Hair follicular keratinocyte (primary cell): Measurements from ENCODE around the gene PCSK9. TPM values are rescaled to one million over a fixed set of nuclear protein-coding genes. Genes with fewer than 3 reads are reported as not detected.

Source experiments
- total RNA-seq: library from RNA; depleted of rRNA; stranded (reverse); fragments of >200 nt; gene quantifications from 2 replicates; pipeline ENCODE4 v1.2.3, GENCODE V29; 2015

PCSK9 gene
- 265 and 294 TPM in 2 replicates for total RNA-seq

GRCh38 chr1:55039342-55040082 is at the start of gene PCSK9:
PCSK9 (plus strand) TSS chr1:55039548; CDS start chr1:55039838, 290 bp downstream.

DNA sequence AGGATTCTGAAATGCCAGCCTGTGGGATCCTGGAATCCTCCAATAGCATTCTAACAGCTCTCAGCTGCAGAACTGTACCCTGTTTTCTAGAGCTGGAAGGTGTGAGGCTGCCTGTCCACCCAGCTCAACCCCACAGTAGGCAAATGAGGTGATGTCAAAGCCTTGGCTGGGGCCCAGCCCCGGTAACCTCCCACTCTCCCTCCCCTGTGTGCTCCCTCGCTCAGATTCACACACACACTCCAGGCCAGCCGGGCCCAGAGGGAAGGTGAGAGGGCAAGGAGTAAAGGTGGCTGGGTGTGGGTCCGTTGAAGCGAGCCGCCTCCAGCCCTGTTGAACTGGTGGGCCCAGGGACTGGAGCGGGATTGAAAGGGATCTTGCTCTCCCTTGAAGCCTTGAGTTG is 40.7 kb upstream of the PCSK9 start, which contains the start of gene BSND:
BSND (plus strand) TSS at position 257 of the 400 bp plus-strand sequence. CDS start 254 bp downstream, outside the sequence.

Other genes with a start within 250 kb of the PCSK9 start
- gene TTC22, start 238.2 kb upstream of the PCSK9 start, total RNA-seq = 10.6 and 10.9 TPM in 2 replicates
- gene DHCR24, start 152.4 kb upstream of the PCSK9 start, total RNA-seq = 258 and 276 TPM in 2 replicates
- gene TMEM61, start 58.9 kb upstream of the PCSK9 start, total RNA-seq = 1.5 TPM in 1 of 2 replicates, not detected in the other
- not detected in 2 replicates for gene BSND, start 40.6 kb upstream of the PCSK9 start, total RNA-seq
- gene USP24, start 175.8 kb downstream of the PCSK9 start, total RNA-seq = 18.8 and 26.2 TPM in 2 replicates